NCI-H2081 treated with DMSO at 0.1 percent for 48 hours (cell line): ENCODE data around the gene FAM3D.

ENCODE experiments used
- DNase-seq: peaks from one replicate; lab custom pipeline; 2025; lab: John Stamatoyannopoulos, UW

The FAM3D gene

DNA sequence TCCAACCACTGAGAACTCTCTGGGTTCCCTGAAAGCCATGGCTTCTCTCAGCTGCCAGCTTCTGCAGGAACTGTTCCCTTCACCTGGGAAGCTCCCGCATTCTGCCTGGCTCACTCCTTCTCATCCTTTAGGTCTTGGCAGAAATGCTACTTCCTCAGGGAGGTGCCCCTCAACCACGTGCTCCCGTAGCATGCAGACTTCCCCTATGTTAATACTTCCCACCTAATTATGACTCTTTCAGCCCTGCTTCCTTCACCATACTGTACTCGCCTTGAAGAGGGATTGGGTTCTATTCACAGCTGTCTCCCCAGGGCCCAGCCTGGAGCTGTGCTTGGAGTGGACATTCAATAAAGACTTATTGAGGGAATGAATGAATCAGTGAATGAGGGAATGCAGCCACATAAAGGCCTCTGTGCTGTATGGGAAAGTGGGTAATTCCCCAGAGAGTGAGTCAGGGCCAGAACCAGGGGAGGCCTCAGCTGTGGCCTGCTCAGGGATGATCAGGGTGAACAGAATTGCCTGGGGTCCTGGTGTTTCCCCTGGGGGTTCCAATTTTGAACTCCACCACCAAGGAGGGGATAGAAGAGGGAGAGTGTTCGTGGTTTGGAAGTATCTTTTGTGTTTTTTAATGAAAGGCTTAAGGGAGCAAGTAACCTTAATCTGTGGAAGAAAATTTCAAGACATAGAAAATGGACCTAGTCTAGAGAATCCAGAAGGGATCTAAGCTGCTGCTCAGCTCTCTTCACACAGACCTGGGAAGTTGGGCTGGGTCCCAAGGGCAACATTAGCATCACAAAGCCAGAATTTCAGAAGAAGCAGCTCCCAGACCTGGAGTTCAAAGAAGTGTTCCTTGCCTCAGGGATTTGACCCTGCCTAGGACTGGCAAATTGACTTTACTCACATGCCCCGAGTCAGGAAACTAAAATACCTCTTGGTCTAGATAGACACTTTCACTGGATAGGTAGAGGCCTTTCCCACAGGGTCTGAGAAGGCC is 74.8 kb downstream of the FAM3D start:
- DNase-seq: no peak

DNA sequence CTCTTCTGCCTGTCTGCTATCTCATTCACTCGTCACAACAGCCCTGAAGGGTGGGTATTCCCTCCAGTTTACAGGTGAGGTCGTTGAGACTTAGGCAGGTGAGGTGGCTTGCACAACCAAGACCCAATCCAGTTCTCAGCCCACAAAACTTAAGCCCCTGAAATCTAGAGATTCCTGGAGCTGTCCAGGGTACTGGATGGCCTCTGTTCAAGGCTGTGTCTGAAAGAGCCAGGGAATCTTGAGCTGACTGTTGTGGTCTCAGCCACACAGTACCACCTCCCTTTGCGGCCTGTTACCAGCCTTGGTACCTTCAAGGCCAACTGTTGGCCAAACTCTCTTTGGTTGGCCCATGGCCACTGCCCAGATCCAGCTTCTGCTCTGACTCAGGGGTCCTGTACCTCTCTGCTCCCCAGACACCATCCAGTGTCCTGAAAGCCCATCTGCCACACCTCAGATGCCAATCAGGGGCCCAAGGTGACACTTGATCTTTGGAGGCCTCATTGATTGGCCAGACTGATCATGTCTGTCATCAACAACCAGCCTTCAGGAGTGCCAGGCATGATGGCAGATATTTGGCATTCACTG is 78.5 kb downstream of the FAM3D start:
- no peak for DNase-seq

DNA sequence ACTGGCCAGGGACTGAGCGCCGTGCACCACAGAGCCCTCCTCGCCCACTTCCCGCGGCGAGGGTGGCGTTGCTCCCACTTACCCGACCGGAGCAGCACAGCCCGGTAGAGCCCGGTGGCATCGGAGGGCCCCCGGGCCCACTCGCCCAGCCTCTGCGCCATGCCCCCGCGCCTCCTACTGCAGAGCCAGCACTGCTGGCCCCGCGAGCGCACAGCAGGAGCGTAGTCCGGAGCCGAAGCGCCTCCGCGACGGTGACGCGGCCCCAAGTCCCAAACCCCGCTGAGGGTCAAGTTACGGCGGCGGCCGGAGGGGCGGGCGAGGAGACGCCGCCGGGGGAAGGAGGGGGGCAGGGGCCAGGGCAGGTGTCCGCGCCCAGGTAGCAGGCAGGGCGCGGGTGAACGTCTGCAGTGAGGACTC is 79.8 kb downstream of the FAM3D start:
- no peak for DNase-seq

DNA sequence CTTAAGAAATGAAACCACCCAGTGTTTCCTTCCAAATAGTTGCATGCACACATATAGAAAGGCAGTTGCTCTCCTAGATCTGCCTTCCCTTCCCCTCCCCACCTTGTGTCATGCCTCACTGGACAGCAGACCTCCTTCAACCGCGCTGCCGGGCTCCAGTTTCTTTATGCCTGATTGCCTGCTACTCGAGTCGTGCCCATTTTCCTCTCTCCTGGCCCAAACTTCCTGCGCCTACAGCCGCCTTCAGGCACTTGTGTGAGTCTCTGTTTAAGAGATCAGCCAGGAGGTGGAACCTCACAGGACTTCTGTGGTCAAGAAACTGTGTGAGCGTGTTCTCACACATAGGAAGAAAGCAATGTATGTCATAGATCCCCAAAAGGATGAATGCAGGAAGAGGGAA is 80.6 kb downstream of the FAM3D start:
- DNase-seq: no peak

DNA sequence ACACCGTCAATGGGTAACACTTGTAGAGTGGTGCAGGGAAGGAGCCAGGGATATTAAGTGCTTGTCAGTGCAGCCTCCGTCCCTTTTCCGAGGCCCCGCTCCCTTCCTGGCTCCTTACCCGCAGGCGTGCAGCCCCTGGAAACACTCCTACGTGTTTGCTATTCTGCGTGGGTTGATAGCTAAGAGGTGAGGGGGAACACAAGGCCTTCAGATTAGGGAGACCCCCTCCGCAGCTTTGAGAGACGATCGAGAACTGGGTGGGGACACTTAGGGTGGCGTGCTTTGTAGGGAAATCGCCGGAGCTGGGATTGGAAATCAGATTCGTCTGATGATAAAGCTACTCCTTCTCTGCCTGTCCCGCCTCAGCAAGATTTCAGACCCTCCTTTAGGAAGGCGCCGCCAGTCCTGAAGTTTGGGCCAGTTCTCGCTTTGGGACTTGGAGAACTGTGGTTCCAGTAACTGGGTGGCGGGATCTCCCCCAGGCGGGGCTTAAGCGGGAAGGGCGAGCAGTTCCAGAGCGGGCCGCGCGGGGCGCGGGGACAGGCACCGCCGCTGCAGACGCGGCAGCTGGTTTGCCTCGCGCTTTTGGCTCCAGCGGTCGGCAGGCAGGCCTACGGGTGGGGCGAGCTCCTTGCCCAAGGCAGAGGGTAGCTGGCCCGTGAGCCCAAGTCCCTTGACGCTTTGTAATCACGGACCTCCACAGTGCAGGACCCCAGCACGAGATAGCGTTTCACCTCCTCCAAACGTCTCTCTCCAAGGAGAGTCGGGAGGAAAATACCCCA is 81.4 kb downstream of the FAM3D start:
- DNase-seq: peak; percentile 39

DNA sequence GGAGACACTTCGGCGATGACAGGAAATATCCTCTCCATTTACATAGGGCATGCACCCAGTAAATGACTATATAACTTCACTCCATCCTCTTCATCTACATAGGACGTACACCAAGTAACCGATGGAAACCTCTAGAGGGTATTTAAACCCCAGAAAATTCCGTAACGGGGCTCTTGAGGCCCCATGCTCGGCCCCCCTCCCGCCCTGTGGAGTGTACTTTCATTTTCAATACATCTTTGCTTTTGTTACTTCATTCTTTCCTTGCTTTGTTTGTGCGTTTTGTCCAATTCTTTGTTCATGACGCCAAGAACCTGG is 81.9 kb downstream of the FAM3D start:
- no peak for DNase-seq
